Trophoblast cell (in vitro differentiated cells and primary cell): ENCODE results near the gene SH2B3.

ENCODE experiments used
- DNase-seq, 2 donors: peaks; one replicate each; pipeline ENCODE4 v3.0.0-alpha.2; 2016
- H2AFZ ChIP-seq: 2 replicates; pipeline ENCODE4 v1.6.1; 2013; ENCODE audit warnings: low read length, moderate library complexity, mild to moderate bottlenecking; ENCODE audit not compliant: insufficient read depth, poor library complexity
- H2AK5ac ChIP-seq: 2 replicates; pipeline ENCODE4 v1.6.1; 2013; ENCODE audit warnings: mild to moderate bottlenecking, low read length
- H2BK120ac ChIP-seq: 2 replicates; pipeline ENCODE4 v1.6.1; 2013; ENCODE audit warnings: low read length, mild to moderate bottlenecking, moderate library complexity; ENCODE audit not compliant: insufficient read depth, poor library complexity
- H2BK12ac ChIP-seq: 2 replicates; pipeline ENCODE4 v1.6.1; 2013; ENCODE audit warnings: mild to moderate bottlenecking, low read length, moderate library complexity
- H2BK5ac ChIP-seq: 2 replicates; pipeline ENCODE4 v1.6.1; 2013; ENCODE audit warnings: low read length, low read depth, moderate library complexity, mild to moderate bottlenecking; ENCODE audit not compliant: poor library complexity
- H3K14ac ChIP-seq: 2 replicates; pipeline ENCODE4 v1.6.1; 2013; ENCODE audit warnings: mild to moderate bottlenecking, low read length
- H3K18ac ChIP-seq: 2 replicates; pipeline ENCODE4 v1.6.1; 2013; ENCODE audit warnings: mild to moderate bottlenecking, low read length
- H3K23ac ChIP-seq: 2 replicates; pipeline ENCODE4 v1.6.1; 2013; ENCODE audit warnings: low read length
- H3K27ac ChIP-seq: 2 replicates; pipeline ENCODE4 v1.5.1; 2013; ENCODE audit warnings: low read depth, mild to moderate bottlenecking, inconsistent platforms, low read length, moderate library complexity
- H3K27me3 ChIP-seq: 2 replicates; pipeline ENCODE4 v1.6.1; 2013; ENCODE audit warnings: inconsistent platforms, mild to moderate bottlenecking, low read length, moderate library complexity; ENCODE audit not compliant: insufficient read depth
- H3K36me3 ChIP-seq, 2 experiments: 1 replicate in 1 of 2; 2 replicates in 1 of 2; pipeline ENCODE4 v1.6.1; 2013; ENCODE audit warnings: low read length in 2 of 2, mild to moderate bottlenecking in 2 of 2, moderate library complexity in 1 of 2; ENCODE audit not compliant: insufficient read depth in 2 of 2, control insufficient read depth in 1 of 2
- H3K4ac ChIP-seq: 2 replicates; pipeline ENCODE4 v1.6.1; 2013; ENCODE audit warnings: low read depth, mild to moderate bottlenecking, low read length, moderate library complexity
- H3K4me1 ChIP-seq, 2 experiments: 1 replicate in 1 of 2; 2 replicates in 1 of 2; pipeline ENCODE4 v1.6.1; 2013; ENCODE audit warnings: low read length in 2 of 2, mild to moderate bottlenecking in 2 of 2, moderate library complexity in 1 of 2; ENCODE audit not compliant: insufficient read depth in 2 of 2, control insufficient read depth in 1 of 2
- H3K4me2 ChIP-seq: 2 replicates; pipeline ENCODE4 v1.6.1; 2013; ENCODE audit warnings: inconsistent platforms, mild to moderate bottlenecking, low read length, moderate library complexity
- H3K4me3 ChIP-seq: 2 replicates; pipeline ENCODE4 v1.5.1; 2013; ENCODE audit warnings: mild to moderate bottlenecking, low read depth, low read length, inconsistent platforms
- H3K79me1 ChIP-seq: one replicate; pipeline ENCODE4 v1.6.1; 2013; ENCODE audit warnings: low read length
- H3K79me2 ChIP-seq: 2 replicates; pipeline ENCODE4 v1.6.1; 2013; ENCODE audit warnings: low read length, mild to moderate bottlenecking; ENCODE audit not compliant: control insufficient read depth, insufficient read depth, poor library complexity
- H3K9ac ChIP-seq: 2 replicates; pipeline ENCODE4 v1.6.1; 2013; ENCODE audit warnings: mild to moderate bottlenecking, low read length
- H3K9me3 ChIP-seq: 2 replicates; pipeline ENCODE4 v1.6.1; 2013; ENCODE audit warnings: low read depth, mild to moderate bottlenecking, control low read depth, inconsistent platforms, low read length; ENCODE audit not compliant: insufficient read depth
- H4K12ac ChIP-seq: 2 replicates; pipeline ENCODE4 v1.6.1; 2013; ENCODE audit warnings: low read depth, mild to moderate bottlenecking, low read length, moderate library complexity
- H4K8ac ChIP-seq: 2 replicates; pipeline ENCODE4 v1.6.1; 2013; ENCODE audit warnings: low read depth, mild to moderate bottlenecking, low read length, moderate library complexity
- H4K91ac ChIP-seq: one replicate; pipeline ENCODE4 v1.6.1; 2013; ENCODE audit warnings: low read depth, mild to moderate bottlenecking, low read length, moderate library complexity
- WGBS: extraction: QIAGEN DNeasy Blood & Tissue Kit; methylation state at CpG from one replicate; pipeline ENCODE4 v1.1.7; 2013; ENCODE audit warnings: missing lambda C conversion rate; ENCODE audit not compliant: insufficient read length, insufficient coverage; ENCODE audit errors: extremely low coverage; 5-methylcytosine and 5-hydroxymethylcytosine counted together

SH2B3 gene

GRCh38 chr12:111361073-111361716 is 44.5 kb upstream of the SH2B3 start:
- H3K14ac ChIP-seq: no peak overlapping the region
- no peak overlapping the region for H3K4ac ChIP-seq
- WGBS: no CpG with 5 or more reads among the region's 13 CpGs
- no peak overlapping the region for H3K23ac ChIP-seq
- H3K27ac ChIP-seq: no peak overlapping the region
- no peak overlapping the region for H2BK120ac ChIP-seq
- H3K79me2 ChIP-seq: peaks cover 3% of the 10 kb centered on the region
- H4K8ac ChIP-seq: no peak overlapping the region
- no peaks in the 10 kb centered on the region for H3K27me3 ChIP-seq
- H2AK5ac ChIP-seq: peak overlapping the region; percentile 42
- H3K4me3 ChIP-seq: no peak overlapping the region
- H3K18ac ChIP-seq: peak overlapping the region; percentile 33
- DNase-seq: no peak
- peaks cover 9% of the 10 kb centered on the region for H3K79me1 ChIP-seq
- peaks cover 24 to 28% of the 10 kb centered on the region in 2 experiments for H3K4me1 ChIP-seq
- no peak overlapping the region for H3K4me2 ChIP-seq
- no peak overlapping the region for H4K91ac ChIP-seq
- peaks cover 14 to 22% of the 10 kb centered on the region in 2 experiments for H3K36me3 ChIP-seq
- H3K9me3 ChIP-seq: peaks cover 1% of the 10 kb centered on the region
- no peak overlapping the region for H2BK5ac ChIP-seq
- H2BK12ac ChIP-seq: peak overlapping the region; percentile 17
- no peak overlapping the region for H4K12ac ChIP-seq
- no peak overlapping the region for H2AFZ ChIP-seq
- no peak overlapping the region for H3K9ac ChIP-seq

DNA sequence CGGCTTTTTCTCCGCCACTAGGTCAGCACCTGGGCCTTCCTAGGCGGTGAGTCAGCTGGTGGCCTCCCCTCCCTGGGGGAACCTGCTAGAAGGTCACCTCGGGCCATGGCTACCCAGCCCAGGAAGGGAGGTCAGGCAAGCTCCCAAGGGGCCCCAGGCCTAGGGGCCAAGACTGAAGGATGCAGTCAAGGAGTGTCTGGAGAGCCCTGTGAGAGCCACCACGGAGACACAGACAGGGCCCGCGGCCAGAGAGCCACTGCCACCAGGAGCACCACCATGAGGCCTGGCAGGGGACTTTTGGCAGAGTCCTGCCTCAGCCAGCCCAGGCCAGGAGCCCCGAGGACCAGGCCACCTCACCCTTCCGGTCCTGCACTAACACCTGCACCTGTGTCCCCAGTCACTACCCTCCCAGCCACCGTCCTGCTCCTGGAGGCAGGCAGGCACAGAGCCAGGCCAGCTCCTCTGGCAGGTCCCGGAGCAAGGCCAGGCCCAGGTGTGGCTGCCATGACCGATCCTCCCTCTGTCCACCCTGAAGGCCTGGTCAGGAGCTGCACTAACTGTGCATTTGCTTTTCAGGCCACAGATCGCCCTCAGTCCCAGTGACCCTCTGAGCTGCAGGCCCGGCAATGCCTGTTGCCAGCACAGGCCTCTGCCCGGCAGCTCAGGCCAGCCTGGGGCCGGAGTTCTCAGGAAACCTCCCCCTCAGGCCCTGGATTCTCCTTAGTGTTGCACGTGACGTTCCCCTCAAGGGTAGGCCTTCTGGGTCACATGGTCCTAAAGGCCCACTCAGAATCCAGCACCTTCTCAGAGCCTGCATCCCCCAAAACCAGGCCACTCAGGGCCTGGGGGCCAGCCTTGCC is 43.8 kb upstream of the SH2B3 start:
- no peak overlapping the region for H2BK120ac ChIP-seq
- peaks cover 15 to 25% of the 10 kb centered on the region in 2 experiments for H3K36me3 ChIP-seq
- H2AFZ ChIP-seq: no peak overlapping the region
- no peak overlapping the region for H2AK5ac ChIP-seq
- no peak overlapping the region for H3K4ac ChIP-seq
- DNase-seq: peak; percentile 92
- no CpG with 5 or more reads among the region's 18 CpGs for WGBS
- H3K14ac ChIP-seq: no peak overlapping the region
- no peak overlapping the region for H4K8ac ChIP-seq
- H3K27ac ChIP-seq: no peak overlapping the region
- H2BK12ac ChIP-seq: no peak overlapping the region
- H4K91ac ChIP-seq: no peak overlapping the region
- peaks cover 9% of the 10 kb centered on the region for H3K79me1 ChIP-seq
- H3K9me3 ChIP-seq: peaks cover 1% of the 10 kb centered on the region
- H3K4me1 ChIP-seq: peaks cover 24 to 28% of the 10 kb centered on the region in 2 experiments
- no peak overlapping the region for H3K4me3 ChIP-seq
- no peak overlapping the region for H4K12ac ChIP-seq
- no peak overlapping the region for H3K18ac ChIP-seq
- no peak overlapping the region for H3K4me2 ChIP-seq
- H3K79me2 ChIP-seq: peaks cover 3% of the 10 kb centered on the region
- H3K9ac ChIP-seq: no peak overlapping the region
- no peak overlapping the region for H2BK5ac ChIP-seq
- no peak overlapping the region for H3K23ac ChIP-seq
- no peaks in the 10 kb centered on the region for H3K27me3 ChIP-seq

GRCh38 chr12:111362687-111363475 is 42.8 kb upstream of the SH2B3 start:
- Histone ChIP-seq H2BK120ac (peak overlapping the region; percentile 16), H2AK5ac (peak overlapping the region; percentile 38), H3K27ac (no peak overlapping the region), H3K4me3 (no peak overlapping the region), H2BK5ac (no peak overlapping the region), H3K4me1 (peaks cover 29 to 33% of the 10 kb centered on the region in 2 experiments), H4K8ac (peak overlapping the region; percentile 36), H3K79me2 (peaks cover 3% of the 10 kb centered on the region), H3K4ac (peak overlapping the region; percentile 3), H3K4me2 (no peak overlapping the region), H2BK12ac (peak overlapping the region; percentile 38), H3K23ac (no peak overlapping the region), H4K91ac (peak overlapping the region; percentile 56), H3K27me3 (no peaks in the 10 kb centered on the region), H3K14ac (peak overlapping the region; percentile 38), H3K9ac (no peak overlapping the region), H3K36me3 (peaks cover 15 to 25% of the 10 kb centered on the region in 2 experiments), H3K18ac (peak overlapping the region; percentile 31), H2AFZ (no peak overlapping the region), H3K79me1 (peaks cover 9% of the 10 kb centered on the region), H4K12ac (no peak overlapping the region), H3K9me3 (peaks cover 1% of the 10 kb centered on the region)
- no CpG with 5 or more reads among the region's 59 CpGs for WGBS
- no peak for DNase-seq

- Histone ChIP-seq H2BK5ac (no peak overlapping the region), H3K79me2 (peaks cover 7% of the 10 kb centered on the region), H3K79me1 (peaks cover 13% of the 10 kb centered on the region), H4K91ac (peak overlapping the region; percentile 56), H3K18ac (peak overlapping the region; percentile 31), H3K27me3 (no peaks in the 10 kb centered on the region), H2BK120ac (peak overlapping the region; percentile 16), H3K23ac (no peak overlapping the region), H2AK5ac (no peak overlapping the region), H3K9me3 (peaks cover 1% of the 10 kb centered on the region), H3K14ac (no peak overlapping the region), H3K4ac (no peak overlapping the region), H3K9ac (no peak overlapping the region), H4K12ac (no peak overlapping the region), H3K4me1 (peaks cover 35 to 37% of the 10 kb centered on the region in 2 experiments), H3K4me3 (peak overlapping the region; percentile 24), H2AFZ (no peak overlapping the region), H3K4me2 (peak overlapping the region; percentile 20), H3K27ac (no peak overlapping the region), H3K36me3 (peaks cover 15 to 25% of the 10 kb centered on the region in 2 experiments), H4K8ac (no peak overlapping the region), H2BK12ac (peak overlapping the region; percentile 38)
- peak; percentile 48 to 73 for DNase-seq
- no CpG with 5 or more reads among the region's 3 CpGs for WGBS
These were observed 42.1 kb upstream of the SH2B3 start for GRCh38 chr12:111363578-111363977.
